GM21423 (cell line): Measurements from ENCODE around the gene SETD2.
"Not testable (repeated sequence)": the region's sequence is repeated elsewhere in the genome, so short reads cannot be mapped to it uniquely, and the experiment has no call there.

Source experiments
- ATAC-seq: cut with Tn5 transposase; IDR thresholded peaks from one replicate; pipeline ENCODE4 v1.9.1; 2021; ENCODE audit warnings: mild to moderate bottlenecking, moderate library complexity; ENCODE audit not compliant: unreplicated experiment

The SETD2 gene, protein sequence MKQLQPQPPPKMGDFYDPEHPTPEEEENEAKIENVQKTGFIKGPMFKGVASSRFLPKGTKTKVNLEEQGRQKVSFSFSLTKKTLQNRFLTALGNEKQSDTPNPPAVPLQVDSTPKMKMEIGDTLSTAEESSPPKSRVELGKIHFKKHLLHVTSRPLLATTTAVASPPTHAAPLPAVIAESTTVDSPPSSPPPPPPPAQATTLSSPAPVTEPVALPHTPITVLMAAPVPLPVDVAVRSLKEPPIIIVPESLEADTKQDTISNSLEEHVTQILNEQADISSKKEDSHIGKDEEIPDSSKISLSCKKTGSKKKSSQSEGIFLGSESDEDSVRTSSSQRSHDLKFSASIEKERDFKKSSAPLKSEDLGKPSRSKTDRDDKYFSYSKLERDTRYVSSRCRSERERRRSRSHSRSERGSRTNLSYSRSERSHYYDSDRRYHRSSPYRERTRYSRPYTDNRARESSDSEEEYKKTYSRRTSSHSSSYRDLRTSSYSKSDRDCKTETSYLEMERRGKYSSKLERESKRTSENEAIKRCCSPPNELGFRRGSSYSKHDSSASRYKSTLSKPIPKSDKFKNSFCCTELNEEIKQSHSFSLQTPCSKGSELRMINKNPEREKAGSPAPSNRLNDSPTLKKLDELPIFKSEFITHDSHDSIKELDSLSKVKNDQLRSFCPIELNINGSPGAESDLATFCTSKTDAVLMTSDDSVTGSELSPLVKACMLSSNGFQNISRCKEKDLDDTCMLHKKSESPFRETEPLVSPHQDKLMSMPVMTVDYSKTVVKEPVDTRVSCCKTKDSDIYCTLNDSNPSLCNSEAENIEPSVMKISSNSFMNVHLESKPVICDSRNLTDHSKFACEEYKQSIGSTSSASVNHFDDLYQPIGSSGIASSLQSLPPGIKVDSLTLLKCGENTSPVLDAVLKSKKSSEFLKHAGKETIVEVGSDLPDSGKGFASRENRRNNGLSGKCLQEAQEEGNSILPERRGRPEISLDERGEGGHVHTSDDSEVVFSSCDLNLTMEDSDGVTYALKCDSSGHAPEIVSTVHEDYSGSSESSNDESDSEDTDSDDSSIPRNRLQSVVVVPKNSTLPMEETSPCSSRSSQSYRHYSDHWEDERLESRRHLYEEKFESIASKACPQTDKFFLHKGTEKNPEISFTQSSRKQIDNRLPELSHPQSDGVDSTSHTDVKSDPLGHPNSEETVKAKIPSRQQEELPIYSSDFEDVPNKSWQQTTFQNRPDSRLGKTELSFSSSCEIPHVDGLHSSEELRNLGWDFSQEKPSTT (N-terminal part only)

DNA sequence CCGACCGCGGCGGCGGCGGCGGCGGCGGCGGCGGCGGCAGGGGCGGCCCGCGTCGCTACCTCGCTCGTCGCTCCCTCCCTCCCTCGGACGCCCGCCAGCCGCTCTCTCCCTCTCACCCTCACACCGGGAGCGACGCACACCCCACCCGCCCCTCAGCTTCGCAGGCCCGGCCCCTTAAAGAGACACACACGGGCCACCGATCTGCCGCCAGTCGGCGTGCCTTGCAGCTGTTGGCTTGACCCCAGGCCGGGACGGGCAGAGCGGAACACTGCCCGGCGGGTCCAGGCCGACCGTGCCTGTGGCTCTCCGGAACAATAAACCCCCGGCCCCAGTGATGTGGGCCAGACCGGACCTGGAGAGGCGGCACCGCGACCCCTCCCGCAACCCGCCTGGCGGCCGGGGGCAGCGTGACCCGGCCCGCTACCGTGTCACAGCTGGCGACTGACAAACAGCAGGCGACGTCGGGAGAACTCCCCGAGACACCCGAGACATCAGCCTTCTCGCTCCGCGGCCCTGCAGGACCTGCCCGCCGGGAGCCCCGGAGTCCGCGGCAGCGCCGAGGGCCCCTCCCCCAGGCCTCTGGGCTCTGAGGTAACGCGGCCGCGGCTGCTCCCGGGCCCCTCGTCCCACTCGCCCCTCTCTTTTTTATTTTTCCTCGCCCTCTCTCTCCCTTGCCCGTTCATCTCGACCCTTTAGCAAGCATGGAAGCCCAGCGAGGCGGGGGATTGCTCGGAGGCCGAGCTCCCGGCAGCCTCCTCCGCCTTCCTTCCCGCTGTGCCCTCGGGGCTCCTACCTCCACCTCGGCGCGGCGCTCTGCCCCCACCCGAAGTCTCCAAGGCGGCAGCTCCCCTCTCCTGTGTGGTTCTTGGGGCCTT, at the start of gene SETD2:
Gene SETD2, minus strand, starts transcription at position 107 of the 875 bp plus-strand sequence. CDS start 189 bp downstream, outside the sequence.
- ATAC-seq = peak; percentile 65

DNA sequence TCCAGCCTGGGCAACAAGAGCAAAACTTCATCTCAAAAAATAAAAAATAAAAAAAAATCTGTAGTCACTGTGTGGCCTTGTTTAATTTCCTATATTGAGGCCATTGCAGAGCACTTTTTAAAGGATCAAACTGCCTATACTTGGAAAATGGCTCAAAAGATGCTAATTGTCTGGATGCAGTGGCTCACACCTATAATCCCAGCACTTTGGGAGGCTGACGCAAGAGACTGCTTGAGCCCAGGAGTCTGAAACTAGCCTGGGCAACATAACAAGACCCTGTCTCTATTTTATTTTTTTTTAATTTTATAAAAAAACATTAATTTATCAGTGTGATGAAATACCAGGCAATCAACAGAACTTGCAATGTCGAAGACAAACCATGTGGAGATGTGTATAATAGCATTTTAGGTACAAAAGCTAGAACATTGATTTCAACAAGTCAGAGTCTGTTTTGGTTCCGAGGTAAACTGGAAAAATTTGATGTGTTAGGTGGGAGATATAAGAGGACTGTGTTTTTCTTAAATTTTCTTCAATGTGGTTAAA, 47.0 kb upstream of the SETD2 start:
- no peak for ATAC-seq

DNA sequence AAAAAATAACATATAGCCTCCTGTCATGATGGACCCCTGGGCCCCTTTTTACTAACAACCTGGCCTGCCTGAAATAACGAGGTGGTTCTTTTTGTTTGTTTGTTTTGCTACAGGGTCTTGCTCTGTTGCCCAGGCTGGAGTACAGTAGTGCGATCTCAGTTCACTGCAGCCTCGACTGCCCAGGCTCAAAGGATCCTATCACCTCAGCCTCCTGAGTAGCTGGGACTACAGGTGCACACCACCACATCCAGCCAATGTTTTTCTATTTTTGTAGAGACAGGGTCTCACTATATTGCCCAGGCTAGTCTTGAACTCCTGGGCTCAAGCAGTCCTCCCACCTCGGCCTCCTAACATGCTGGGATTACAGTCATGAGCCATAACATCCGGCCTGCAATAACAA, 42.1 kb upstream of the SETD2 start:
- ATAC-seq = not testable (repeated sequence)

DNA sequence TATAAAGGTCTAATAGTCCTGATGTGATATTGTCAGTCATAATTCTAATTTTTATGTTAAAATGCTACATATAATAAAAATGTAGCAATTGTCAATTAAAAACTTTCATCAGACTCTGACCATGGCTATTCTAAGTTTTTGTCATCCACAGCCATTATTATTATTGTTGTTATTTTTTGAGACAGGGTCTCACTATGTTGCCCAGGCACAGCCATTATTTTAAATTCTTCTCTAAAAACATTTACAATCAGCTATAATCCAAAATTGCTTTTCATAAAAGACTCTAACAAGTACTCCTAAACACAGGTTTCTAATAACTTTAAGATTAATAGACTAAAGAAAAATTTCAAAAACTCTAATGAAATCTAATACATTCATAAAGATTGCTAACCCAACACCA, 41.0 kb upstream of the SETD2 start:
- no peak for ATAC-seq

DNA sequence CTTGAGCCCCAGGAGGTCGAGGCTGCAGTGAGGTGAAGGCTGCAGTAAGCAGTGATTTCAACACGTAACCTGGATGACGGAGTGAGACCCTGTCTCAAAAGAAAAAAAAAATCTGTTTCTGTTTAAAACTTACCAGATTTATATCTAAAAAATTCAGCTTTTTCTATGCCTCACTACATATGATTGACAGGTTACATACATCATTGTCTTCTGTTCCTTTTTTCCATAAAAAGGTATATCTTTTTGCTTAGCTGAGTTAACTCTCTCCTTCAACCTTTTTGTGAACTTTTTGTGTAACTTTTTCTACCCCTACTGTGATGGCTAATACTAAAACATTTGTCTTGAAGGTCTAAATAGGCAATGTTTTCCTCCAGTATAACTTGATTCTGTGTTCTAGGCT, 38.6 kb upstream of the SETD2 start:
- no peak for ATAC-seq

DNA sequence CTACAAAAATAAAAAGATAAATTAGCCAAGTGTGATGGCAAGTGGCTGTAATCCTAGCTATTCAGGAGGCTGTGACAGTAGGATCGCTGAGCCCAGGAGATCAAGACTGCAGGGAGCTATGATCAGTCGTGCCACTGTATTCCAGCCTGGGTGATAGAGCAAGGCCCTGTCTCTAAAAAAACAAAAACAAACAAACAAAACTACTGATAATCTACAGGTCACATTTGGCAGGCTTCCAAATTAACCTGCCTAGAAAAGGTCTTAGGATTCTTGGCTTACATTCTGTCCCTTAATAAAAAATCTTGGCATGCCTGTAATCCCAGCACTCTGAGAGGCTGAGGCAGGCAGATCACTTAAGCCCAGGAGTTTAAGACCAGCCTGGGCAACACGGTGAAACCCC, 33.4 kb upstream of the SETD2 start:
- no peak for ATAC-seq

DNA sequence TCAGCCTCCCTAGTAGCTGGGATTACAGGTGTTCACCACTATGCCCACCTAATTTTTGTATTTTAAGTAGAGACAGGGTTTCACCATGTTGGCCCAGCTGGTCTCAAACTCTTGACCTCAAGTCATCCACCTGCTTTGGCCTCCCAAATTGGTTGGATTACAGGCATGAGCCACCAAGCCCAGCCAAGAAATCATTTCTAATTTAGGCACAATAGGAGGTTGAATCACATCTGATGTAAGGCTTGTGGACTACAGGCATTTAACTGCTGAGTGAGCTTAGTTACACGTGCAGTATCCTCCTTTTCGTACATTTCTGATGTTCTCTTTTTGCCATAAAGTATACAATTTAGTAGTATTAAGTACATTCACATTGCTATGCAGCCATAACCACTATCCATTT, 31.1 kb upstream of the SETD2 start:
- ATAC-seq = no peak

DNA sequence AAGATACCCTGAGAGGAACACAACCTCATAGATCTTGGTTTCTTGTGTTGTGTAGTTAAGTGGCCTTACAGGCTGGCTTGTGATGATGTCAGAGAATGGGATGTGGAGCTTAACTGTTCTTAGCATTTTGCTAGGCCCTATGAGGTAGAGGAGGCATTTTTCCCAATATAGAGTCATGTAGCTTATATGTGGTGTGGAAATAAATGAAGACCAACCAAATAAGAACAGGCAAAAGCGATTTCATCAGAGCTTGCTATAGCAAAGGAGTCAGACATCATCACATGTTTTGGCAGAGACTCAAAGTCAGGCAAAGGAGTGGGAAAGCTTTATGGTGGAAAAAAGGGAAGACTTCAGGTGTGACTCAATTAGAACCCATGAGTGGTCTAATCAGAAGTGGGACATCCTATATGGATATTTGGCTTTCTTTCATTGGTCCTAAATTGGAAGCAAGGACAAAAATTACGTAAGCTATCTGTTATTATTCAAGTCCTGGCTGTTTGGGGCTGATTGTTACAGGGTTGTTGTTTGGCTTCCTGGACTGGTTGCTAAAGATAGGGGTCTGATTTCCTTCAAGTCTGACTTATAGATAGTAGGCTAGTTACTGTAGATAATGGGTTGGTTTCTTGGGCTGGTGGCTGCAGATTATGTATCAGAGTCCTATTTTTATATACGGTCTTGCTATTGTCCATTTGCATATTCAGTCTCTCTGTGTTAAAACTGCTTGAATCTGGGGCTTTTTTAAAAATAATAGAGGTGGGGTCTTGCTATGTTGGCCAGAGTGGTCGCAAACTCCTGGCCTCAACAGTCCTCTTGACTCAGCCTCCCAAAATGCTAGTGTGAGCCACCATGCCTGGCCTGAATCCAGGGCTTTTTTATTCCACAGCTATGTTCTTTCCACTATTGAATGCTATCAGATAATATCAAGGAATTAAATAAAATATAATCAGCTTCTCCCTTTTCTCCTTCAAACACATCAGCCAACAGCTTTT, 30.3 kb upstream of the SETD2 start:
- ATAC-seq = no peak

DNA sequence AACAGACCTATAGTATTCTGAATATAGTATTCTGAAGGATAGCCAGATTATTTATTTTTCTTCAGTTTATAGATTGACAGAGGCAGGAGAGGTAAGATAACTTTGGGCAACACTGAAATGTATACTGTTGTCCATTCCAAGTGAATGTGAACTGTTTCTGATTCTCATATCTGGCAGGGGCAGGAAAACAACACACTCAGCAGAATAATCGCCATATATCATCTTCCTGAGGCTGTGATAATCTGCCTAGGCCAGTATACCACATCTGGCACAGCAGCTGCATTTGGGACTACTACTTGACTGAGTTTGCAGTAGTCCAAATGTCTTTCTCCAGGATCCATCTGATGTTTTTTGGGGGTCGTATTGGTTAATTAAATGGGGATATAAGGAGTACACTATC, 22.4 kb upstream of the SETD2 start:
- ATAC-seq = no peak

DNA sequence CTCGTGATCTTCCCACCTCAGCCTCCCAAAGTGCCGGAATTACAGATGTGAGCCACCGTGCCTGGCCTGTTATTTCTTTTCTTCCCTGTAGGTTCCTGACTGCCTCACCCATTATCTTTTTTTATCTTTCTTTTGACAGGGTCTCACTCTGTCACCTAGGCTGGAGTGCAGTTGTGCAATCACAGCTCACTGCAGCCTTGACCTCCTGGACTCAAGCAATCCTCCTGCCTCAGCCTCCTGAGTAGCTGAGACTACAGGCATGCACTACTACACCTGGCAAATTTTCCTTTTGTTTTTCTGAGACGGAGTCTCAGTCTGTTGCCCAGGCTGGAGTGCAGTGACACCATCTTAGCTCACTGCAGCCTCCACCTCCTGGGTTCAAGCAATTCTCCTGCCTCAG, 17.8 kb upstream of the SETD2 start:
- not testable (repeated sequence) for ATAC-seq

DNA sequence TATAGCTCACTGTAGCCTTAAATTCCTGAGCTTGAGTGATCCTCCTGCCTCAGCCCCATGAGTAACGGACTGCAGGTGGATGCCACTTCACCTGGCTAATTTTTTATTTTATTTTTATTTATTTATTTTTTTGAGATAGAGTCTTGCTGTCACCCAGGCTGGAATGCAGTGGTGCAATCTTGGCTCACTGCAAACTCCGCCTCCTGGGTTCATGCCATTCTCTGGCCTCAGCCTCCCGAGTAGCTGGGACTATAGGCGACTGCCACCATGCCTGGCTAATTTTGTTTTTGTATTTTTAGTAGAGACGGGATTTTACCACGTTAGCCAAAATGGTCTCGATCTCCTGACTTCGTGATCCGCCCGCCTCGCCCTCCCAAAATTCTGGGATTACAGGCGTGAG, 16.1 kb upstream of the SETD2 start:
- not testable (repeated sequence) for ATAC-seq

DNA sequence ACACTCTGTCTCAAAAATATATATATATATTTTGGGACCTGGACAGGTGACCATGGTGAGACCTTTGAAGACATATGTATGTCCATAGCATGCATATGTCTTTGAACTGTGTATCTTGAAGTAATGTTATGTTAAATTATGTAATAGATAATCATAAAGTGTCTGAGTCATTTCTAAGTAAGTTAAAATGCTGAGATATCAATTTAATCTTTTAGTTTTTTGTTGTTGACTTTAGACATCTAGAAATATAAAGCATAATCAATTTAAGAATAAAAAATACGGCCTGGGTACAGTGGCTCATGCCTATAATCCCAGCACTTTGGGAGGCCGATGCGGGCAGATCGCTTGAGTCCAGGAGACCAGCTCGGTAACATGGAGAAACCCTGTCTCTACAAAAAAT, 12.7 kb upstream of the SETD2 start:
- no peak for ATAC-seq

DNA sequence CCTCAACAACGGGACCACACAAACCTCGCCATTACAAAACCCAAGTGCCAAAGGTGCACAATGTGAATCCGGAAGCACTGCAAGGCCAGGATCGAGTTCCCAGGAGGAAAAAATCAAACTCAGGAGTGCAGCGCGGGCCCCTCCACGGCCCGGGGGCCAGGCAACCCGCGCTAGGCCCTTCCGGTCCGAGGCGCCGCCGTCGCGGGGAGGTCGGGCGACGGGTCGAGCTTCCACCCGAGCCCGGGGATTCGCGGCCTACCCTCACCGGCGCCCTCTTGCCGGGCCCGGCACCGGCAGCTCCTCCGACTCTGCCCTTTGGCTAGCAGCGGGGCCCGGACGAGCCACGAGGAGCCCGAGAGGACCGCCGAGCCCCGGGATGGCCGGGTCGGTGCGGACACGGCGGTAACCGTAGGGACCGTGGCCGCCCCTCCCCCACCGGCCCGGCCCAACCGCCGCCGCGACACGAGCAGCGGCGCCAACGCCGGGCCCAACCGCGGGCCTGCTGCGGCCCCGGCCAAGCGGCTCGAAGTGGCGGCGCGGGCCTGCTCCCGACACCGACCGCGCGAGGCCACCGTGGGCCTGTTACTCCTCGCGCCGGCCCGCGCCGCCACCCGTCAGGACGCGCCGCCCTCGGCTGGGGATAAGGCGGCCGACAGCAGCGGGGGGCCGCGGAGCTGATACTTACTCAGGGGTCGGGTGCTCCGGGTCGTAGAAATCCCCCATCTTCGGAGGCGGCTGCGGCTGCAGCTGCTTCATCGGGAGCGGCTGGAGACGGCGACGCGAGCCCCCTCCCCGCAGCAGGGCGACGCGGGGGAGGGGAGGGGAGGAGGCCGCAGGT, 525 bp downstream of the SETD2 start:
- peak; percentile 27 for ATAC-seq

DNA sequence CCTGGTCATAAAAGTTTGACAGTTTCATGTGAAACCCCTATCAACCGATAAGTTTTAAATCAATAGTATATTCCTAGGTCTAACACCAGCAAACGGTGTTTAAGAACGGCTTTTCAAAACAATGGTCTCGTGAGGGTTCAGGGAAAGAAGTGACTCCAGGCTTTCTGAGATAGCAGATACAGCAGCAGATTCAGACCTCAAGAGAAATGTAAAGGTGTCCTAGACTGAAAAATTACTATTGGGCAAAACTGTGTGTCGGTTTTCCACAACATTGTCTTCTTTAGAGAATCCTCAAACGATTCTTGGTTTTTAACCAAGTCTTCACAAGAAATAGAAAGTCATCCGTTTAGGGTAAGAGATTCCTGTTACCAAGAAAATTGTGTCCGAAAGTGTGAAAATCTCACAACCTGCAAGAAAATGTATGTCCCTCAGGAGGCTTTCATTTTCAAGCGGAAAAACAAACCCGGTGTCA, 1.2 kb downstream of the SETD2 start:
- no peak for ATAC-seq

DNA sequence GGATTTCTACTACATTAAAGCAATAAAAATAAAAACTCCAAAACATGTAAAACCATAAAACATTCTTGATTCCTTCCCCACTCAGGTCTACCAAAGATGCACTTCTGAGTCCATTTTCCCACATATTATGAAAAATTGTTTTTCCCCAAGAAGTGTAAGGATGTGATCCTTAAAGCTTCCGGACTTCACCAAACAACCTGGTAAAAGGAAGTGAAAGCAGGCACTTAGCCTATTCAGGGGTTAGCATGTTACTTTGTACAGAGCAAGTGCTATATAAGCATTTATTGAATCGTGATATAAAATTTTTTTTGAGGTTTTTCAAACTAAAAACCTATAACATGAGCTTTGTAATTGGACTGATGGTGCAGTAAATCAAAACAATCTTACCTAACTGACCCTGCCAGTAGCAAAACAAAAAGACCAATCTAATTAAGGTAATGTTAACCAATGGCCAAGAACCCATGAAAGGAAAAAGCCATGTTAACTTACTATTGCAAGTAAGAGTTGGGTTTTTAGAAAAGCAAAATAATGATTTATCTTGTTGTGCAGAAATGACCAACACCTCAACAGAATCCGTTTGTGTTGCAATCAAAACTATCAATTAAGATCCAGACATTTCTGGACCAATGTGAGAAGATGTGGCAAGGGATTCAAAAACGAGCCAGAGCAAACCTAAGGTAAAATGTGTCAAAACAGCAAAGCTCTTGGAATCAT, 1.8 kb downstream of the SETD2 start:
- no peak for ATAC-seq

DNA sequence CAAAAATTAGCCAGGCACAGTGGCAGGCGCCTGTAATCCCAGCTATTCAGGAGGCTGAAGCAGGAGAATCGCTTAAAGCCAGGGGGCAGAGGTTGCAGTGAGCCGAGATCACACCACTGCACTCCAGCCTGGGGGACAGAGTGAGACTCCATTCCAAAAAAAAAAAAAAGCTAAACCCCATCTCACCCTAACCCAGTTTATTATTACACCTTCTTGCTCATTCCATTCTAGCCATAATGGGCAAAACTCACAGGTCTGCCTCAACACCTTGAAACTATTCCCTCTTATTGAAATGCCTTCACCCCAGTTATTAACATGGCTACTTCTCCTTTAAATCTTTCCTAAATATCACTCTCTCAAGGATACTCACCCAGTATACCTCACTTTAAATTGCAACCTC, 4.1 kb downstream of the SETD2 start:
- no peak for ATAC-seq

DNA sequence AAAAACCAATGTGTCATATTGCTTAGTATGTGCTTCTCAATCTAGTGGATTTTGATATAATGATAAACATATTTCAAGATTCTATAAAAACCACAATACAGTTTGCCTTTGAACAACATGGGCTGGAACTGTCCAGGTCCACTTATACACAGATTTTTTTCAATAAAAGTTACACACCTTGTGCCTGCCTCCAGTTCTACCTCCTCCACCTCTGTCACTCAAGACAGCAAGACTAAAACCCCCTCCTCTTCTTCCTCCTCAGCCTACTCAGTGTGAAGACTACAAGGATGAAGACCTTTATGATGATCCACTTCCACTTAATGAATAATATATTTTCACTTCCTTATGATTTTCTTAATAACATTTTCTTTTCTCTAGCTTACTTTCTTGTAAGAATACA, 5.7 kb downstream of the SETD2 start:
- no peak for ATAC-seq
